ENCODE results near the gene LUC7L.
"Not testable (repeated sequence)": the region's sequence is repeated elsewhere in the genome, so short reads cannot be mapped to it uniquely, and the experiment has no call there.

The LUC7L gene

GRCh38 chr16:259814-260253 is 30.6 kb upstream of the LUC7L start:
- Histone ChIP-seq H3K4me1 (ENCODE audit: control insufficient read depth in 2 of 2, insufficient read depth in 1 of 2, low read depth in 1 of 2, low read length in 2 of 2) (no peaks in the 10 kb centered on the region), H2BK120ac (ENCODE audit: low read depth, low read length) (no peak overlapping the region), H3K18ac (ENCODE audit: low read length) (no peak overlapping the region), H2AK5ac (ENCODE audit: low read depth, low read length) (no peak overlapping the region), H2BK12ac (ENCODE audit: low read length) (no peak overlapping the region), H4K91ac (ENCODE audit: low read depth, low read length, poor library complexity) (no peak overlapping the region), H3K14ac (ENCODE audit: low read length) (no peak overlapping the region), H4K8ac (ENCODE audit: low read depth, low read length) (no peak overlapping the region), H3K4me3 (ENCODE audit: low read length in 2 of 2) (no peak overlapping the region), H3K27me3 (ENCODE audit: control insufficient read depth in 3 of 3, insufficient read depth in 3 of 3, low read depth in 1 of 3, low read length in 3 of 3) (no peaks in the 10 kb centered on the region), H2BK15ac (ENCODE audit: low read length) (no peak overlapping the region), H3K9ac (ENCODE audit: low read depth, low read length, poor library complexity) (no peak overlapping the region), H3K4ac (ENCODE audit: low read length) (no peak overlapping the region), H3K27ac (replicated peaks; ENCODE audit: low read length) (no peak overlapping the region), H3K9me3 (replicated peaks in 1 of 2; ENCODE audit: control insufficient read depth in 2 of 2, insufficient read depth in 1 of 2, low read depth in 1 of 2, low read length in 2 of 2) (no peaks in the 10 kb centered on the region), H3K4me2 (ENCODE audit: insufficient read depth, low read length, poor library complexity, severe bottlenecking) (no peak overlapping the region), H3K79me1 (ENCODE audit: low read depth, low read length) (peaks cover 6% of the 10 kb centered on the region), H2BK5ac (ENCODE audit: low read length) (no peak overlapping the region), H2AFZ (ENCODE audit: low read length) (no peak overlapping the region), H3K23ac (ENCODE audit: low read depth, low read length, poor library complexity) (no peak overlapping the region), H3K36me3 (replicated peaks in 1 of 2; ENCODE audit: control insufficient read depth in 2 of 2, insufficient read depth in 2 of 2, low read length in 2 of 2) (peaks cover 43 to 76% of the 10 kb centered on the region in 2 donors)
- WGBS, 2 donors (ENCODE audit: extremely low coverage in 2 of 2, insufficient read length in 2 of 2, insufficient replicate concordance in 1 of 2), result no CpG with 5 or more reads among the region's 13 CpGs
- DNase-seq (ENCODE audit: low spot score), result no peak

- Histone ChIP-seq H2AK5ac (ENCODE audit: low read depth, low read length) (no peak overlapping the region), H3K4me3 (ENCODE audit: low read length in 2 of 2) (no peak overlapping the region), H2BK12ac (ENCODE audit: low read length) (no peak overlapping the region), H3K36me3 (replicated peaks in 1 of 2; ENCODE audit: control insufficient read depth in 2 of 2, insufficient read depth in 2 of 2, low read length in 2 of 2) (peaks cover 44 to 76% of the 10 kb centered on the region in 2 donors), H3K14ac (ENCODE audit: low read length) (no peak overlapping the region), H2AFZ (ENCODE audit: low read length) (no peak overlapping the region), H2BK120ac (ENCODE audit: low read depth, low read length) (no peak overlapping the region), H3K4me1 (ENCODE audit: control insufficient read depth in 2 of 2, insufficient read depth in 1 of 2, low read depth in 1 of 2, low read length in 2 of 2) (no peaks in the 10 kb centered on the region), H3K9ac (ENCODE audit: low read depth, low read length, poor library complexity) (no peak overlapping the region), H3K4me2 (ENCODE audit: insufficient read depth, low read length, poor library complexity, severe bottlenecking) (no peak overlapping the region), H4K8ac (ENCODE audit: low read depth, low read length) (no peak overlapping the region), H2BK15ac (ENCODE audit: low read length) (no peak overlapping the region), H3K23ac (ENCODE audit: low read depth, low read length, poor library complexity) (no peak overlapping the region), H3K9me3 (replicated peaks in 1 of 2; ENCODE audit: control insufficient read depth in 2 of 2, insufficient read depth in 1 of 2, low read depth in 1 of 2, low read length in 2 of 2) (no peaks in the 10 kb centered on the region), H3K4ac (ENCODE audit: low read length) (no peak overlapping the region), H2BK5ac (ENCODE audit: low read length) (no peak overlapping the region), H3K27me3 (ENCODE audit: control insufficient read depth in 3 of 3, insufficient read depth in 3 of 3, low read depth in 1 of 3, low read length in 3 of 3) (no peaks in the 10 kb centered on the region), H3K18ac (ENCODE audit: low read length) (no peak overlapping the region), H4K91ac (ENCODE audit: low read depth, low read length, poor library complexity) (no peak overlapping the region), H3K27ac (replicated peaks; ENCODE audit: low read length) (no peak overlapping the region), H3K79me1 (ENCODE audit: low read depth, low read length) (peaks cover 6% of the 10 kb centered on the region)
- WGBS, 2 donors (ENCODE audit: extremely low coverage in 2 of 2, insufficient read length in 2 of 2, insufficient replicate concordance in 1 of 2), result no CpG with 5 or more reads among the region's 10 CpGs
- no peak for DNase-seq (ENCODE audit: low spot score)
These were observed 30.0 kb upstream of the LUC7L start for GRCh38 chr16:259226-259625.

GRCh38 chr16:258091-258490 is 28.8 kb upstream of the LUC7L start:
- peaks cover 39 to 76% of the 10 kb centered on the region in 2 donors for H3K36me3 ChIP-seq (replicated peaks in 1 of 2; ENCODE audit: control insufficient read depth in 2 of 2, insufficient read depth in 2 of 2, low read length in 2 of 2)
- H3K4me3 ChIP-seq (ENCODE audit: low read length in 2 of 2); H3K9ac ChIP-seq (ENCODE audit: low read depth, low read length, poor library complexity); H2AK5ac ChIP-seq (ENCODE audit: low read depth, low read length); H2AFZ ChIP-seq (ENCODE audit: low read length); H2BK12ac ChIP-seq (ENCODE audit: low read length); H3K4me2 ChIP-seq (ENCODE audit: insufficient read depth, low read length, poor library complexity, severe bottlenecking); H4K8ac ChIP-seq (ENCODE audit: low read depth, low read length); H2BK120ac ChIP-seq (ENCODE audit: low read depth, low read length); H3K9me3 ChIP-seq (replicated peaks in 1 of 2; ENCODE audit: control insufficient read depth in 2 of 2, insufficient read depth in 1 of 2, low read depth in 1 of 2, low read length in 2 of 2); H3K79me1 ChIP-seq (ENCODE audit: low read depth, low read length); H3K4ac ChIP-seq (ENCODE audit: low read length); H3K4me1 ChIP-seq (ENCODE audit: control insufficient read depth in 2 of 2, insufficient read depth in 1 of 2, low read depth in 1 of 2, low read length in 2 of 2); H2BK5ac ChIP-seq (ENCODE audit: low read length); H3K14ac ChIP-seq (ENCODE audit: low read length); H2BK15ac ChIP-seq (ENCODE audit: low read length); H3K27ac ChIP-seq (replicated peaks; ENCODE audit: low read length); H3K23ac ChIP-seq (ENCODE audit: low read depth, low read length, poor library complexity); H3K18ac ChIP-seq (ENCODE audit: low read length); H3K27me3 ChIP-seq (ENCODE audit: control insufficient read depth in 3 of 3, insufficient read depth in 3 of 3, low read depth in 1 of 3, low read length in 3 of 3); DNase-seq (ENCODE audit: low spot score); H4K91ac ChIP-seq (ENCODE audit: low read depth, low read length, poor library complexity): not testable (repeated sequence)
- no CpG with 5 or more reads among the region's 13 CpGs for WGBS, 2 donors (ENCODE audit: extremely low coverage in 2 of 2, insufficient read length in 2 of 2, insufficient replicate concordance in 1 of 2)

- no peak overlapping the region for H2BK15ac ChIP-seq (ENCODE audit: low read length)
These were observed 25.9 kb upstream of the LUC7L start for GRCh38 chr16:255183-255582.

More at GRCh38 chr16:255183-255582, 25.9 kb upstream of the LUC7L start:
- DNase-seq (ENCODE audit: low spot score), result no peak
- H3K27ac ChIP-seq (replicated peaks; ENCODE audit: low read length), result no peak overlapping the region
- H3K9me3 ChIP-seq (replicated peaks in 1 of 2; ENCODE audit: control insufficient read depth in 2 of 2, insufficient read depth in 1 of 2, low read depth in 1 of 2, low read length in 2 of 2), result no peaks in the 10 kb centered on the region
- no peak overlapping the region for H3K4me2 ChIP-seq (ENCODE audit: insufficient read depth, low read length, poor library complexity, severe bottlenecking)
- H3K79me1 ChIP-seq (ENCODE audit: low read depth, low read length), result peaks cover 6% of the 10 kb centered on the region
- H4K8ac ChIP-seq (ENCODE audit: low read depth, low read length), result no peak overlapping the region
- no peak overlapping the region for H3K4me3 ChIP-seq (ENCODE audit: low read length in 2 of 2)
- H3K18ac ChIP-seq (ENCODE audit: low read length), result no peak overlapping the region
- no peak overlapping the region for H3K23ac ChIP-seq (ENCODE audit: low read depth, low read length, poor library complexity)
- H2AK5ac ChIP-seq (ENCODE audit: low read depth, low read length), result no peak overlapping the region
- H3K27me3 ChIP-seq (ENCODE audit: control insufficient read depth in 3 of 3, insufficient read depth in 3 of 3, low read depth in 1 of 3, low read length in 3 of 3), result no peaks in the 10 kb centered on the region
- H2AFZ ChIP-seq (ENCODE audit: low read length), result no peak overlapping the region
- peaks cover 22 to 70% of the 10 kb centered on the region in 2 donors for H3K36me3 ChIP-seq (replicated peaks in 1 of 2; ENCODE audit: control insufficient read depth in 2 of 2, insufficient read depth in 2 of 2, low read length in 2 of 2)
- H4K91ac ChIP-seq (ENCODE audit: low read depth, low read length, poor library complexity), result no peak overlapping the region
- H2BK12ac ChIP-seq (ENCODE audit: low read length), result no peak overlapping the region
- no peak overlapping the region for H3K9ac ChIP-seq (ENCODE audit: low read depth, low read length, poor library complexity)
- no peak overlapping the region for H2BK5ac ChIP-seq (ENCODE audit: low read length)
- H3K4ac ChIP-seq (ENCODE audit: low read length), result no peak overlapping the region
- no peak overlapping the region for H2BK120ac ChIP-seq (ENCODE audit: low read depth, low read length)
- H3K4me1 ChIP-seq (ENCODE audit: control insufficient read depth in 2 of 2, insufficient read depth in 1 of 2, low read depth in 1 of 2, low read length in 2 of 2), result no peaks in the 10 kb centered on the region
- no CpG with 5 or more reads among the region's 6 CpGs for WGBS, 2 donors (ENCODE audit: extremely low coverage in 2 of 2, insufficient read length in 2 of 2, insufficient replicate concordance in 1 of 2)
- no peak overlapping the region for H3K14ac ChIP-seq (ENCODE audit: low read length)

Measured in neuronal stem cell (in vitro differentiated cells).